Measurements from ENCODE around the gene CHKB.

The CHKB gene

GRCh38 chr22:50530580-50530876, 52.1 kb downstream of the CHKB start:
- H3K9ac ChIP-seq (ENCODE audit: low read length) = no peak overlapping the region

GRCh38 chr22:50529897-50530579, 52.6 kb downstream of the CHKB start, which contains the start of gene TYMP:
TSS of gene TYMP (minus strand) at chr22:50530012. CDS start at chr22:50529709, 303 bp downstream.
- Histone ChIP-seq H3K27ac (ENCODE audit: low read depth, low read length) (peak within 1 kb of the TSS; percentile 64), H3K4me1 (ENCODE audit: insufficient read depth, low read length) (peaks cover 12% of the 10 kb centered on the region), H3K9me3 (ENCODE audit: low read length) (no peaks in the 10 kb centered on the region), H3K9ac (ENCODE audit: low read length) (no peak within 1 kb of the TSS), H3K36me3 (ENCODE audit: insufficient read depth, low read length) (no peaks in the 10 kb centered on the region), H3K4me3 (ENCODE audit: low read depth in 1 of 2, low read length in 2 of 2) (peak within 1 kb of the TSS; percentile 30 to 53), H3K27me3 (ENCODE audit: control insufficient read depth in 1 of 2, insufficient read depth in 2 of 2, low read length in 2 of 2) (peaks cover 21 to 59% of the 10 kb centered on the region in 2 donors)

More at GRCh38 chr22:50530580-50530876, 52.1 kb downstream of the CHKB start:
- Histone ChIP-seq H3K36me3 (ENCODE audit: insufficient read depth, low read length) (no peaks in the 10 kb centered on the region), H3K9me3 (ENCODE audit: low read length) (no peaks in the 10 kb centered on the region), H3K27me3 (ENCODE audit: control insufficient read depth in 1 of 2, insufficient read depth in 2 of 2, low read length in 2 of 2) (peaks cover 21 to 61% of the 10 kb centered on the region in 2 donors), H3K4me1 (ENCODE audit: insufficient read depth, low read length) (peaks cover 12% of the 10 kb centered on the region), H3K4me3 (ENCODE audit: low read depth in 1 of 2, low read length in 2 of 2) (peak overlapping the region; percentile 30 to 53), H3K27ac (ENCODE audit: low read depth, low read length) (peak overlapping the region; percentile 64)

GRCh38 chr22:50529416-50529896, 53.2 kb downstream of the CHKB start:
- Histone ChIP-seq H3K4me3 (ENCODE audit: low read depth in 1 of 2, low read length in 2 of 2) (peak overlapping the region in 1 of 2 donors; percentile 30), H3K9ac (ENCODE audit: low read length) (no peak overlapping the region), H3K4me1 (ENCODE audit: insufficient read depth, low read length) (peaks cover 17% of the 10 kb centered on the region), H3K36me3 (ENCODE audit: insufficient read depth, low read length) (no peaks in the 10 kb centered on the region), H3K27ac (ENCODE audit: low read depth, low read length) (no peak overlapping the region), H3K9me3 (ENCODE audit: low read length) (no peaks in the 10 kb centered on the region), H3K27me3 (ENCODE audit: control insufficient read depth in 1 of 2, insufficient read depth in 2 of 2, low read length in 2 of 2) (peaks cover 20 to 55% of the 10 kb centered on the region in 2 donors)
